Calu3 (cell line): Measurements from ENCODE around the gene WHRN. TPM values are rescaled to one million over a fixed set of nuclear protein-coding genes. Genes with fewer than 3 reads are reported as not detected.

ENCODE experiments used
- Bru-seq: library from RNA; stranded (reverse); fragments of 400-500 nt; gene quantifications from one replicate; lab custom pipeline; 2021; lab: Mats Ljungman, UMichigan
- BruChase-seq, 2 experiments: library from RNA; stranded (reverse); fragments of 400-500 nt; gene quantifications; one replicate each; lab custom pipeline; 2021; lab: Mats Ljungman, UMichigan
- BruUV-seq: library from RNA; stranded (reverse); fragments of 400-500 nt; replicated peaks from 2 replicates; lab custom pipeline; 2021; lab: Mats Ljungman, UMichigan
- CTCF ChIA-PET: fragments of 300-600 bp; sonication (Branson Sonifier 250); formaldehyde crosslinking; loops from one replicate; lab custom pipeline; 2022; ENCODE audit warnings: antibody characterized with exemption; lab: Charles Lee
- DNase-seq: peaks from one replicate; pipeline ENCODE4 v3.0.0; 2022
- H3K27ac Mint-ChIP-seq: one replicate; pipeline ENCODE4 v1.8.0; 2022; ENCODE audit warnings: mixed read lengths; ENCODE audit not compliant: unreplicated experiment
- H3K27me3 Mint-ChIP-seq: one replicate; pipeline ENCODE4 v1.8.0; 2022; ENCODE audit warnings: mixed read lengths; ENCODE audit not compliant: unreplicated experiment
- H3K36me3 Mint-ChIP-seq: one replicate; pipeline ENCODE4 v1.8.0; 2022; ENCODE audit warnings: mild to moderate bottlenecking, moderate library complexity, mixed read lengths; ENCODE audit not compliant: insufficient read depth, unreplicated experiment
- H3K4me1 Mint-ChIP-seq: one replicate; pipeline ENCODE4 v1.8.0; 2022; ENCODE audit warnings: mild to moderate bottlenecking, low read depth, mixed read lengths; ENCODE audit not compliant: unreplicated experiment
- H3K4me3 Mint-ChIP-seq: one replicate; pipeline ENCODE4 v1.8.0; 2022; ENCODE audit warnings: mild to moderate bottlenecking, low read depth, moderate library complexity, mixed read lengths; ENCODE audit not compliant: unreplicated experiment
- H3K9me3 Mint-ChIP-seq: one replicate; pipeline ENCODE4 v1.8.0; 2022; ENCODE audit warnings: low read depth, mixed read lengths; ENCODE audit not compliant: unreplicated experiment
- CTCF ChIP-seq: fragments of 200-600 bp; IDR thresholded peaks from one replicate; pipeline ENCODE4 v1.8.0; 2022; ENCODE audit warnings: antibody characterized with exemption; ENCODE audit not compliant: unreplicated experiment
- intact Hi-C: fragments of 100-400 bp; cut with micrococcal nuclease; formaldehyde crosslinking; loops from one replicate; pipeline ENCODE4 v1.10.0; 2022; ENCODE audit not compliant: unreplicated experiment
- long read RNA-seq: library from polyadenylated mRNA; stranded (forward); transcript quantifications from one replicate; pipeline ENCODE4 v2.0.0, GENCODE V29; 2022
- total RNA-seq: library from RNA; stranded (reverse); gene quantifications from 2 replicates; pipeline ENCODE4 v1.2.3, GENCODE V29; 2022

The WHRN gene
- total RNA-seq = 3.6 and 4.9 TPM in 2 replicates
- percentile 31 among the genes with signal in this experiment for Bru-seq, nascent RNA
- BruChase-seq, experiment 1, labeled RNA remaining after a 6-hour chase = percentile 31 among the genes with signal in this experiment
- BruChase-seq, experiment 2, labeled RNA remaining after a 2-hour chase = percentile 33 among the genes with signal in this experiment
- long read RNA-seq, partial matches to known transcripts = 0 of 2 reads
- long read RNA-seq, other reads (novel, unspliced or antisense) = 2 of 2 reads

- Mint-ChIP-seq H3K36me3 (peaks cover 12% of the 10 kb centered on the region), H3K27ac (peak within 1 kb of the TSS; percentile 60), H3K4me1 (no peaks in the 10 kb centered on the region), H3K4me3 (peak within 1 kb of the TSS; percentile 81), H3K9me3 (no peaks in the 10 kb centered on the region), H3K27me3 (peaks cover 36% of the 10 kb centered on the region)
- DNase-seq = peak; percentile 89
- BruUV-seq = TSS peak; percentile 78
- TF ChIP-seq CTCF = no peak
- CTCF ChIA-PET = interaction anchor here (0.7 kb wide), 1 partner anchor 82 kb away, joined by 3 read pairs; the partner anchor contains the start of gene ATP6V1G1
- intact Hi-C loops = loop anchor here (5.0 kb wide), 1 partner anchor 68 kb away; no protein-coding TSS in a partner anchor
Observed at GRCh38 chr9:114505187-114506081, at the start of gene WHRN. TSS of gene WHRN (minus strand) at chr9:114505473. CDS start at chr9:114504801, 672 bp downstream.

GRCh38 chr9:114553202-114553601, 47.9 kb upstream of the WHRN start:
- Mint-ChIP-seq H3K4me3 (no peak overlapping the region), H3K9me3 (no peaks in the 10 kb centered on the region), H3K36me3 (no peaks in the 10 kb centered on the region), H3K27me3 (peaks cover 10% of the 10 kb centered on the region), H3K27ac (no peak overlapping the region), H3K4me1 (peaks cover 9% of the 10 kb centered on the region)
- no TSS peak for BruUV-seq
- no peak for DNase-seq
- CTCF ChIA-PET = no interaction called here
- intact Hi-C loops = no loop called here
- no peak for TF ChIP-seq CTCF

GRCh38 chr9:114552706-114553105, 47.4 kb upstream of the WHRN start:
- intact Hi-C loops = no loop called here
- CTCF ChIA-PET = no interaction called here
- Mint-ChIP-seq H3K36me3 (no peaks in the 10 kb centered on the region), H3K27me3 (peaks cover 15% of the 10 kb centered on the region), H3K9me3 (no peaks in the 10 kb centered on the region), H3K4me1 (peaks cover 9% of the 10 kb centered on the region), H3K4me3 (no peak overlapping the region), H3K27ac (no peak overlapping the region)
- no TSS peak for BruUV-seq
- no peak for DNase-seq
- TF ChIP-seq CTCF = no peak
